ENCODE measurements around the gene USP25.

Gene USP25

DNA sequence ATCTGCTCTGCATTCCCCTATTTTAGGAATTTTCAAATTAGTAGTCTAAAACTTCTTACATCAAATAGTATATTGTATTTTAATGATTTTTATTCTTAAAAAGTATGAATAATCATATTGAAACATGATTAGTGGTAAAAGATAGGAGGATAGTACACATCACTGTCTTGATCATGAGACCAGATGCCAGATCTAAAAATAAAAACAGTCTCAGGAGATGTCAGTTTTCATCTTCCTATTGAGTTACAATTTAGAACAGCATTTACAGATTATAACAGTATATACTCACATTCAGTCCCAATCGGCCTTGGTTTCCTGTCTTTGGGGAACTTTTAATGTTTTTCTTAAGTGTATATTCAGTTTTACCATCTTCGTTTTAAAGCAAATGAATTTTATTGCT lies 95.9 kb downstream of the USP25 start:
- no peak overlapping the region for H3K4me3 ChIP-seq (replicated peaks; ENCODE audit: insufficient read depth, low read length)
- no peak for TF ChIP-seq SPI1 (IDR thresholded peaks at IDR 0.05; ENCODE audit: borderline replicate concordance, low read depth)
- no peak for TF ChIP-seq POLR2AphosphoS5 (IDR thresholded peaks at IDR 0.05; ENCODE audit: low read depth)
- TF ChIP-seq GABPA (IDR thresholded peaks at IDR 0.05; ENCODE audit: low read depth): no peak
- TF ChIP-seq, protein P1, sequence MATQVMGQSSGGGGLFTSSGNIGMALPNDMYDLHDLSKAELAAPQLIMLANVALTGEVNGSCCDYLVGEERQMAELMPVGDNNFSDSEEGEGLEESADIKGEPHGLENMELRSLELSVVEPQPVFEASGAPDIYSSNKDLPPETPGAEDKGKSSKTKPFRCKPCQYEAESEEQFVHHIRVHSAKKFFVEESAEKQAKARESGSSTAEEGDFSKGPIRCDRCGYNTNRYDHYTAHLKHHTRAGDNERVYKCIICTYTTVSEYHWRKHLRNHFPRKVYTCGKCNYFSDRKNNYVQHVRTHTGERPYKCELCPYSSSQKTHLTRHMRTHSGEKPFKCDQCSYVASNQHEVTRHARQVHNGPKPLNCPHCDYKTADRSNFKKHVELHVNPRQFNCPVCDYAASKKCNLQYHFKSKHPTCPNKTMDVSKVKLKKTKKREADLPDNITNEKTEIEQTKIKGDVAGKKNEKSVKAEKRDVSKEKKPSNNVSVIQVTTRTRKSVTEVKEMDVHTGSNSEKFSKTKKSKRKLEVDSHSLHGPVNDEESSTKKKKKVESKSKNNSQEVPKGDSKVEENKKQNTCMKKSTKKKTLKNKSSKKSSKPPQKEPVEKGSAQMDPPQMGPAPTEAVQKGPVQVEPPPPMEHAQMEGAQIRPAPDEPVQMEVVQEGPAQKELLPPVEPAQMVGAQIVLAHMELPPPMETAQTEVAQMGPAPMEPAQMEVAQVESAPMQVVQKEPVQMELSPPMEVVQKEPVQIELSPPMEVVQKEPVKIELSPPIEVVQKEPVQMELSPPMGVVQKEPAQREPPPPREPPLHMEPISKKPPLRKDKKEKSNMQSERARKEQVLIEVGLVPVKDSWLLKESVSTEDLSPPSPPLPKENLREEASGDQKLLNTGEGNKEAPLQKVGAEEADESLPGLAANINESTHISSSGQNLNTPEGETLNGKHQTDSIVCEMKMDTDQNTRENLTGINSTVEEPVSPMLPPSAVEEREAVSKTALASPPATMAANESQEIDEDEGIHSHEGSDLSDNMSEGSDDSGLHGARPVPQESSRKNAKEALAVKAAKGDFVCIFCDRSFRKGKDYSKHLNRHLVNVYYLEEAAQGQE (IDR thresholded peaks at IDR 0.05; ENCODE audit: insufficient replicate concordance, low read depth): no peak
- TF ChIP-seq, protein P2, sequence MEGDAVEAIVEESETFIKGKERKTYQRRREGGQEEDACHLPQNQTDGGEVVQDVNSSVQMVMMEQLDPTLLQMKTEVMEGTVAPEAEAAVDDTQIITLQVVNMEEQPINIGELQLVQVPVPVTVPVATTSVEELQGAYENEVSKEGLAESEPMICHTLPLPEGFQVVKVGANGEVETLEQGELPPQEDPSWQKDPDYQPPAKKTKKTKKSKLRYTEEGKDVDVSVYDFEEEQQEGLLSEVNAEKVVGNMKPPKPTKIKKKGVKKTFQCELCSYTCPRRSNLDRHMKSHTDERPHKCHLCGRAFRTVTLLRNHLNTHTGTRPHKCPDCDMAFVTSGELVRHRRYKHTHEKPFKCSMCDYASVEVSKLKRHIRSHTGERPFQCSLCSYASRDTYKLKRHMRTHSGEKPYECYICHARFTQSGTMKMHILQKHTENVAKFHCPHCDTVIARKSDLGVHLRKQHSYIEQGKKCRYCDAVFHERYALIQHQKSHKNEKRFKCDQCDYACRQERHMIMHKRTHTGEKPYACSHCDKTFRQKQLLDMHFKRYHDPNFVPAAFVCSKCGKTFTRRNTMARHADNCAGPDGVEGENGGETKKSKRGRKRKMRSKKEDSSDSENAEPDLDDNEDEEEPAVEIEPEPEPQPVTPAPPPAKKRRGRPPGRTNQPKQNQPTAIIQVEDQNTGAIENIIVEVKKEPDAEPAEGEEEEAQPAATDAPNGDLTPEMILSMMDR (IDR thresholded peaks at IDR 0.05; ENCODE audit: insufficient read depth, low read length): no peak
- no peak overlapping the region for H3K27ac ChIP-seq (replicated peaks)
- DNase-seq (ENCODE audit: low read depth in 1 of 2, low spot score in 1 of 2): no peak
- H3K27me3 ChIP-seq (ENCODE audit: insufficient read depth, poor library complexity, severe bottlenecking): no peaks in the 10 kb centered on the region

DNA sequence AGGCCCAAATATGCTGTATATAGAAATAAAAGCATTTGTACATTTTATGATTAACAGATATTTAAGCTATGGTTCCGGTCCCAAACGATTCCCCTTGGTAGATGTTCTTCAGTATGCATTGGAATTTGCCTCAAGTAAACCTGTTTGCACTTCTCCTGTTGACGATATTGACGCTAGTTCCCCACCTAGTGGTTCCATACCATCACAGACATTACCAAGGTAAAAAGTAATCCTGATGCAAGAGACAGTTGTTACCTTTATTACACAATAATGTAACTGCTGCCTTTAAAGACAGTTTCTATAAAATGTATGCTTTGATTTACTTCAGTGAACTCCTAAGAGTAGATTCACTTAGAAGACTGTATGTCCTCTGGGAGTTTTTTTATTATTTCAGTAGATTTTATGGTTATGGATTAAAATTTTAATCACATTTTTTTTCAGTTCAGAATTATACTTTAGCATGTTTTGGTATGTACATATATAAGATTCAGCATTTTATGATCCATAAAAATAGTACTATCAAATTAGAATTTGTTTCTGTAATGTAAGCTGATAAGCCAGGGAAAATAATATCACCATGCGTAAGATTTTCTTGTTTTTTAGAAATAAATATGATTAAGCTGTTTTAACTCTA lies 96.5 kb downstream of the USP25 start:
- Histone ChIP-seq H3K27ac (replicated peaks) (no peak overlapping the region), H3K27me3 (ENCODE audit: insufficient read depth, poor library complexity, severe bottlenecking) (no peaks in the 10 kb centered on the region), H3K4me3 (replicated peaks; ENCODE audit: insufficient read depth, low read length) (no peak overlapping the region)
- TF ChIP-seq GABPA (IDR thresholded peaks at IDR 0.05; ENCODE audit: low read depth) (no peak), POLR2AphosphoS5 (IDR thresholded peaks at IDR 0.05; ENCODE audit: low read depth) (no peak)
- TF ChIP-seq, protein P1 (IDR thresholded peaks at IDR 0.05; ENCODE audit: insufficient replicate concordance, low read depth): no peak
- peak; percentile 25 to 39 for DNase-seq (ENCODE audit: low read depth in 1 of 2, low spot score in 1 of 2)

GRCh38 chr21:15826908-15827601 lies 97.3 kb downstream of the USP25 start:
- no peak overlapping the region for H3K4me3 ChIP-seq (replicated peaks; ENCODE audit: insufficient read depth, low read length)
- H3K27me3 ChIP-seq (ENCODE audit: insufficient read depth, poor library complexity, severe bottlenecking): no peaks in the 10 kb centered on the region
- TF ChIP-seq SPI1 (IDR thresholded peaks at IDR 0.05; ENCODE audit: borderline replicate concordance, low read depth) (no peak), GABPA (IDR thresholded peaks at IDR 0.05; ENCODE audit: low read depth) (no peak), POLR2AphosphoS5 (IDR thresholded peaks at IDR 0.05; ENCODE audit: low read depth) (no peak)
- TF ChIP-seq, protein P2 (IDR thresholded peaks at IDR 0.05; ENCODE audit: insufficient read depth, low read length): no peak
- TF ChIP-seq, protein P1 (IDR thresholded peaks at IDR 0.05; ENCODE audit: insufficient replicate concordance, low read depth): no peak
- H3K27ac ChIP-seq (replicated peaks): no peak overlapping the region
- no peak for DNase-seq (ENCODE audit: low read depth in 1 of 2, low spot score in 1 of 2)
